ENCODE data around the gene WNT10A. TPM values are rescaled to one million over a fixed set of nuclear protein-coding genes. Genes with fewer than 3 reads are reported as not detected.
"Not testable (repeated sequence)": the region's sequence is repeated elsewhere in the genome, so short reads cannot be mapped to it uniquely, and the experiment has no call there.

Gene WNT10A
- total and polyA plus RNA-seq, 2 of the 8 experiments (the other 6 are each of a cell fraction or from before 2014, with no cell fraction given) = 0.05 TPM; not detected in 1

DNA sequence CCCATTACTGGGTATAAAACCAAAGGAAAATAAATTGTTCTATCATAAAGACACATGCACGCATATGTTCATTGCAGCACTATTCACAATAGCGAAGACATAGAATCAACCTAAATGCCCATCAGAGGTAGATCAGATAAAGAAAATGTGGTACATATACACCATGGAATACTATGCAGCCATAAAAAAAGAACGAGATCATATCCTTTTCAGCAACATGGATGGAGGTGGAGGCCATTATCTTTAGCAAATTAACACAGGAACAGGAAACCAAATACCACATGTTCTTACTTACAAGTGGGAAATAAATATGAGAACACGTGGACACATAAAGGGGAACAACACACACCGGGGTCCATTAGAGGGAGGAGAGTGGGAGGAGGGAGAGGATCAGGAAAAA is 36.3 kb upstream of the WNT10A start:
- H3K9ac ChIP-seq (replicated peaks in 1 of 4; ENCODE audit: extremely low read depth in 1 of 4, low read depth in 3 of 4, low read length in 3 of 4); H4K8ac ChIP-seq (ENCODE audit: extremely low read depth, insufficient read depth, low read length); H3K27ac ChIP-seq (ENCODE audit: low read depth, low read length); H3K27me3 ChIP-seq (replicated peaks in 1 of 4; ENCODE audit: control insufficient read depth in 3 of 4, extremely low read depth in 1 of 4, insufficient read depth in 3 of 4, low read length in 3 of 4); H3K4me1 ChIP-seq (replicated peaks in 1 of 4; ENCODE audit: control insufficient read depth in 3 of 4, insufficient read depth in 4 of 4, low read length in 3 of 4); H4K20me1 ChIP-seq (replicated peaks in 1 of 2; ENCODE audit: control insufficient read depth in 1 of 2, insufficient read depth in 2 of 2, low read length in 2 of 2); FAIRE-seq; H2AK5ac ChIP-seq (ENCODE audit: low read depth, low read length); H3K4me2 ChIP-seq (ENCODE audit: insufficient read depth in 1 of 2, low read depth in 2 of 2, low read length in 2 of 2); H2AFZ ChIP-seq (ENCODE audit: low read length); H3K56ac ChIP-seq (replicated peaks; ENCODE audit: insufficient read length, low read depth, low read length); H3K23me2 ChIP-seq (ENCODE audit: low read depth, low read length); H4K91ac ChIP-seq (replicated peaks; ENCODE audit: insufficient read length, low read length); H4K5ac ChIP-seq (ENCODE audit: insufficient read length, low read depth, low read length); H3K9me3 ChIP-seq (ENCODE audit: insufficient read depth in 2 of 2, low read depth in 1 of 2, low read length in 1 of 2); H3K18ac ChIP-seq (ENCODE audit: extremely low read depth, low read length); H3K79me1 ChIP-seq (ENCODE audit: low read depth, low read length); H2BK15ac ChIP-seq (ENCODE audit: low read length); H3K79me2 ChIP-seq (ENCODE audit: control insufficient read depth in 1 of 2, insufficient read depth in 2 of 2, low read length in 2 of 2); H3K4me3 ChIP-seq (ENCODE audit: extremely low read depth in 1 of 4, insufficient read depth in 2 of 4, low read depth in 3 of 4, low read length in 4 of 4); H3K36me3 ChIP-seq (ENCODE audit: control insufficient read depth in 2 of 4, insufficient read depth in 4 of 4, low read length in 3 of 4); DNase-seq (ENCODE audit: low read depth in 1 of 2, low spot score in 2 of 2); POLR2A ChIA-PET (ENCODE audit: partially characterized antibody); H2BK120ac ChIP-seq (replicated peaks; ENCODE audit: low read depth, low read length); H2BK5ac ChIP-seq (ENCODE audit: low read depth, low read length); H2BK20ac ChIP-seq (ENCODE audit: low read length); H3K23ac ChIP-seq (ENCODE audit: insufficient read length); H2BK12ac ChIP-seq (ENCODE audit: low read depth, low read length); H3K14ac ChIP-seq (ENCODE audit: insufficient read length); H3K4ac ChIP-seq (replicated peaks; ENCODE audit: insufficient read length, low read depth, low read length): not testable (repeated sequence)
- 84% methylated on average over 5 of the region's 5 CpGs; no CpG with 5 or more reads in 1 of the 2 experiments for WGBS, 2 experiments (ENCODE audit: extremely low coverage in 1 of 2, insufficient coverage in 1 of 2, insufficient read length in 1 of 2, insufficient replicate concordance in 2 of 2, low coverage in 1 of 2, low lambda C conversion rate in 2 of 2, missing lambda C conversion rate in 1 of 2)
- CTCF ChIA-PET (ENCODE audit: partially characterized antibody) = interaction anchor here (0.7 kb wide), 1 partner anchor 59 kb away, joined by 3 read pairs; no protein-coding TSS in a partner anchor

DNA sequence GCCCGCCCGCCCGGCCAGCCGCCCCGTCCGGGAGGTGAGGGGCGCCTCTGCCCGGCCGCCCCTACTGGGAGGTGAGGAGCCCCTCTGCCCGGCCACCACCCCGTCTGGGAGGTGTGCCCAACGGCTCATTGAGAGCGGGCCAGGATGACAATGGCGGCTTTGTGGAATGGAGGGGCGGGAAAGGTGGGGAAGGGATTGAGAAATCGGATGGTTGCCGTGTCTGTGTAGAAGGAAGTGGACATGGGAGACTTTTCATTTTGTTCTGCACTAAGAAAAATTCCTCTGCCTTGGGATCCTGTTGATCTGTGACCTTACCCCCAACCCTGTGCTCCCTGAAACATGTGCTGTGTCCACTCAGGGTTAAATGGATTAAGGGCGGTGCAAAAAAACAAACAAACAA is 33.7 kb upstream of the WNT10A start:
- not testable (repeated sequence) for H3K18ac ChIP-seq (ENCODE audit: extremely low read depth, low read length); H2AK5ac ChIP-seq (ENCODE audit: low read depth, low read length); H4K20me1 ChIP-seq (replicated peaks in 1 of 2; ENCODE audit: control insufficient read depth in 1 of 2, insufficient read depth in 2 of 2, low read length in 2 of 2); H2BK12ac ChIP-seq (ENCODE audit: low read depth, low read length); H3K14ac ChIP-seq (ENCODE audit: insufficient read length); H2BK120ac ChIP-seq (replicated peaks; ENCODE audit: low read depth, low read length); H2AFZ ChIP-seq (ENCODE audit: low read length); H4K91ac ChIP-seq (replicated peaks; ENCODE audit: insufficient read length, low read length); H3K4me3 ChIP-seq (ENCODE audit: extremely low read depth in 1 of 4, insufficient read depth in 2 of 4, low read depth in 3 of 4, low read length in 4 of 4); H3K4me1 ChIP-seq (replicated peaks in 1 of 4; ENCODE audit: control insufficient read depth in 3 of 4, insufficient read depth in 4 of 4, low read length in 3 of 4); H2BK20ac ChIP-seq (ENCODE audit: low read length); H3K9me3 ChIP-seq (ENCODE audit: insufficient read depth in 2 of 2, low read depth in 1 of 2, low read length in 1 of 2); H4K5ac ChIP-seq (ENCODE audit: insufficient read length, low read depth, low read length); FAIRE-seq; DNase-seq (ENCODE audit: low read depth in 1 of 2, low spot score in 2 of 2); H3K23ac ChIP-seq (ENCODE audit: insufficient read length); H3K27ac ChIP-seq (ENCODE audit: low read depth, low read length); H3K27me3 ChIP-seq (replicated peaks in 1 of 4; ENCODE audit: control insufficient read depth in 3 of 4, extremely low read depth in 1 of 4, insufficient read depth in 3 of 4, low read length in 3 of 4); H3K23me2 ChIP-seq (ENCODE audit: low read depth, low read length); H3K4ac ChIP-seq (replicated peaks; ENCODE audit: insufficient read length, low read depth, low read length); H3K56ac ChIP-seq (replicated peaks; ENCODE audit: insufficient read length, low read depth, low read length); H4K8ac ChIP-seq (ENCODE audit: extremely low read depth, insufficient read depth, low read length); H3K36me3 ChIP-seq (ENCODE audit: control insufficient read depth in 2 of 4, insufficient read depth in 4 of 4, low read length in 3 of 4); H3K79me1 ChIP-seq (ENCODE audit: low read depth, low read length); H2BK15ac ChIP-seq (ENCODE audit: low read length); H3K4me2 ChIP-seq (ENCODE audit: insufficient read depth in 1 of 2, low read depth in 2 of 2, low read length in 2 of 2); H3K79me2 ChIP-seq (ENCODE audit: control insufficient read depth in 1 of 2, insufficient read depth in 2 of 2, low read length in 2 of 2); H2BK5ac ChIP-seq (ENCODE audit: low read depth, low read length); H3K9ac ChIP-seq (replicated peaks in 1 of 4; ENCODE audit: extremely low read depth in 1 of 4, low read depth in 3 of 4, low read length in 3 of 4)
- 100% methylated on average over 1 of the region's 18 CpGs; no CpG with 5 or more reads in 1 of the 2 experiments for WGBS, 2 experiments (ENCODE audit: extremely low coverage in 1 of 2, insufficient coverage in 1 of 2, insufficient read length in 1 of 2, insufficient replicate concordance in 2 of 2, low coverage in 1 of 2, low lambda C conversion rate in 2 of 2, missing lambda C conversion rate in 1 of 2)
- ChIA-PET POLR2A (ENCODE audit: partially characterized antibody) (interaction anchor here (0.6 to 1.3 kb wide), 4 partner anchors 116 to 267 kb away, joined by 3 read pairs; partner anchors contain the start of genes BCS1L, RNF25, STK36 and ZNF142), CTCF (ENCODE audit: partially characterized antibody) (interaction anchor here (0.7 to 7.5 kb wide), 54 partner anchors 8 to 1820 kb away, joined by 3 to 93 read pairs (median 6); partner anchors contain the start of genes CYP27A1, RNF25, STK36 and TTLL4)

Measured in H1 (cell line).